Measurements from ENCODE around the gene PLA2G12B. TPM values are rescaled to one million over a fixed set of nuclear protein-coding genes. Genes with fewer than 3 reads are reported as not detected.

Gene PLA2G12B
- total RNA-seq, 3 donors from 2014 or later (not counting 1 experiment from before 2014, with no cell fraction given), result not detected

GRCh38 chr10:72981028-72981881 is 26.6 kb upstream of the PLA2G12B start:
- Mint-ChIP-seq H3K4me1 (no peaks in the 10 kb centered on the region), H3K36me3 (peaks cover 38% of the 10 kb centered on the region), H3K27me3 (ENCODE audit: low read depth in 2 of 2) (peaks cover 3 to 25% of the 10 kb centered on the region in 2 donors), H3K27ac (no peak overlapping the region), H3K4me3 (no peak overlapping the region), H3K9me3 (peaks cover 12 to 30% of the 10 kb centered on the region in 2 donors)
- no peaks in the 10 kb centered on the region for H3K4me1 ChIP-seq (ENCODE audit: control insufficient read depth, insufficient read depth, low read length)
- ATAC-seq, result no peak
- H3K36me3 ChIP-seq (ENCODE audit: control insufficient read depth, insufficient read depth, low read length), result no peaks in the 10 kb centered on the region
- no peak overlapping the region for H3K27ac ChIP-seq (ENCODE audit: low read length)
- H3K9me3 ChIP-seq (ENCODE audit: control insufficient read depth, insufficient read depth, low read length), result peaks cover 19% of the 10 kb centered on the region
- intact Hi-C loops (cut with micrococcal nuclease), result no loop called here
- DNase-seq, result no peak
- no peak for TF ChIP-seq CTCF (IDR thresholded peaks at IDR 0.05)
- no peak overlapping the region for H3K4me3 ChIP-seq (ENCODE audit: low read length)
- WGBS (ENCODE audit: insufficient coverage), result 78% methylated on average over 4 of the region's 4 CpGs
- H3K27me3 ChIP-seq (ENCODE audit: control insufficient read depth, insufficient read depth, low read length), result peaks cover 5% of the 10 kb centered on the region

DNA sequence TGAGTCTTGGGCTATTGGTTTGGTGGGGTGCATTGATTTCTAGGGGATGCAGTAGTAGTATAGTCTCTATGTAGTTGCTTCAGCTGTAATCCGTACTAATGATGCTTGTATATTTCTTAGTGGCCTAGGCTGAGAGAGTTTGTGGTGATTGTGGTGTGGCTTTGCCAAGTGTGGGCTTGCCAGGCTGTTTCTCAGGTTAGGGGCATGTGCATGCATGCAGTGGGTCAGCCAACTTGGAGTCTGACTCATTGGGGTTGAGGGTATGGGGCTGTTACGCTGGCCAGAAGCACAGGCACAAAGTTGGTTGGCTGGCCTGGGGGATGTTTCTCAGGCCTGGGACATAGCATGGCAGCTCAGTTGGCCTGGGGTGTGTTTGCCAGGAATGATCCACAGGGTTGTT is 25.7 kb upstream of the PLA2G12B start:
- DNase-seq (no peak), ATAC-seq (no peak)
- Histone ChIP-seq H3K27me3 (ENCODE audit: control insufficient read depth, insufficient read depth, low read length) (peaks cover 7% of the 10 kb centered on the region), H3K4me1 (ENCODE audit: control insufficient read depth, insufficient read depth, low read length) (no peaks in the 10 kb centered on the region), H3K27ac (ENCODE audit: low read length) (no peak overlapping the region), H3K36me3 (ENCODE audit: control insufficient read depth, insufficient read depth, low read length) (no peaks in the 10 kb centered on the region), H3K4me3 (ENCODE audit: low read length) (no peak overlapping the region), H3K9me3 (ENCODE audit: control insufficient read depth, insufficient read depth, low read length) (peaks cover 19% of the 10 kb centered on the region)
- intact Hi-C loops (cut with micrococcal nuclease), result no loop called here
- no peak for TF ChIP-seq CTCF (IDR thresholded peaks at IDR 0.05)
- Mint-ChIP-seq H3K36me3 (peaks cover 42% of the 10 kb centered on the region), H3K27me3 (ENCODE audit: low read depth in 2 of 2) (peaks cover 8 to 28% of the 10 kb centered on the region in 2 donors), H3K9me3 (peaks cover 12 to 37% of the 10 kb centered on the region in 2 donors), H3K4me3 (no peak overlapping the region), H3K27ac (no peak overlapping the region), H3K4me1 (no peaks in the 10 kb centered on the region)
- WGBS (ENCODE audit: insufficient coverage), result 94% methylated on average over 2 of the region's 2 CpGs

DNA sequence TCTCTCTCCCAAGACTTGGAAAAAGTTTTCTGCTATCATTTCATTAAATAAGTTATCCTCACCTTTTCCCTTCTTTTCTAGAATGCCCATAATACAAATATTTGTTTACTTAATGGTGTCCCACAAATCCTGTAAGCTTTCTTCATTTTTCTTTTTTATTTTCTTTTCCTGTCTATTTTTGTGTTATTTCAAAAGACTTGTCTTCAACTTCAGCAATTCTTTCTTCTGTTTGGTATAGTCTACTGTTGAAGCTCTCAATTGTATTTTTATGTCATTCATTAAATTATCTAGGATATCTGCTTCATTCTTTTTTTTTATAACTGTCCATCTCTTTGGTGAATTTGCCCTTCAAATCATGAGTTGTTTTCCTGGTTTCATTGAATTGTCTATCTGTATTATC is 25.1 kb upstream of the PLA2G12B start:
- Histone ChIP-seq H3K27ac (ENCODE audit: low read length) (no peak overlapping the region), H3K4me1 (ENCODE audit: control insufficient read depth, insufficient read depth, low read length) (no peaks in the 10 kb centered on the region), H3K4me3 (ENCODE audit: low read length) (no peak overlapping the region), H3K27me3 (ENCODE audit: control insufficient read depth, insufficient read depth, low read length) (peaks cover 7% of the 10 kb centered on the region), H3K9me3 (ENCODE audit: control insufficient read depth, insufficient read depth, low read length) (peaks cover 19% of the 10 kb centered on the region), H3K36me3 (ENCODE audit: control insufficient read depth, insufficient read depth, low read length) (no peaks in the 10 kb centered on the region)
- ATAC-seq (no peak), DNase-seq (no peak)
- no peak for TF ChIP-seq CTCF (IDR thresholded peaks at IDR 0.05)
- peaks cover 11 to 34% of the 10 kb centered on the region in 2 donors for H3K27me3 Mint-ChIP-seq (ENCODE audit: low read depth in 2 of 2)
- no peak overlapping the region for H3K4me3 Mint-ChIP-seq
- peaks cover 12 to 38% of the 10 kb centered on the region in 2 donors for H3K9me3 Mint-ChIP-seq
- H3K27ac Mint-ChIP-seq, result no peak overlapping the region
- H3K4me1 Mint-ChIP-seq, result no peaks in the 10 kb centered on the region
- intact Hi-C loops (cut with micrococcal nuclease), result no loop called here
- H3K36me3 Mint-ChIP-seq, result peaks cover 49% of the 10 kb centered on the region

Data from natural killer cell (primary cell).